Neural cell (in vitro differentiated cells): ENCODE results near the gene ZCCHC14. TPM values are rescaled to one million over a fixed set of nuclear protein-coding genes. Genes with fewer than 3 reads are reported as not detected.

ENCODE experiments used
- H2AFZ ChIP-seq: fragments of 200-600, 300-800 bp; sonication (generic), shearing (Covaris generic); 2 replicates; pipeline ENCODE4 v1.6.0; 2014; ENCODE audit warnings: low read depth, mild to moderate bottlenecking, antibody characterized with exemption, low read length, moderate library complexity
- H3F3A ChIP-seq: fragments of 200-600 bp; shearing (Covaris generic); 2 replicates; pipeline ENCODE4 v1.6.1; 2016; ENCODE audit warnings: mild to moderate bottlenecking, moderate library complexity, mixed read lengths, antibody characterized with exemption, low read length; ENCODE audit not compliant: insufficient read depth, poor library complexity, severe bottlenecking
- H3K27ac ChIP-seq: fragments of 200-600, 300-800 bp; sonication (generic), shearing (Covaris generic); 2 replicates; pipeline ENCODE4 v1.5.1; 2014; ENCODE audit warnings: mild to moderate bottlenecking, low read length, moderate library complexity
- H3K27me3 ChIP-seq: fragments of 300-800, 200-600 bp; sonication (generic), shearing (Covaris generic); 2 replicates; pipeline ENCODE4 v1.6.0; 2014; ENCODE audit warnings: mild to moderate bottlenecking, low read depth, low read length, moderate library complexity; ENCODE audit not compliant: insufficient read depth
- H3K36me3 ChIP-seq: fragments of 300-800, 200-600 bp; sonication (generic), shearing (Covaris generic); 2 replicates; pipeline ENCODE4 v1.5.1; 2014; ENCODE audit warnings: mild to moderate bottlenecking, antibody characterized with exemption, low read length, moderate library complexity; ENCODE audit not compliant: insufficient read depth
- H3K4me2 ChIP-seq: fragments of 300-800, 200-600 bp; sonication (generic), shearing (Covaris generic); 2 replicates; pipeline ENCODE4 v1.6.0; 2014; ENCODE audit warnings: mild to moderate bottlenecking, low read length
- H3K4me3 ChIP-seq: fragments of 300-800, 200-600 bp; sonication (generic), shearing (Covaris generic); 2 replicates; pipeline ENCODE4 v1.5.1; 2014; ENCODE audit warnings: mild to moderate bottlenecking, low read length, moderate library complexity
- H3K79me2 ChIP-seq: fragments of 200-600 bp; shearing (Covaris generic); replicated peaks from 2 replicates; pipeline ENCODE4 v1.6.0; 2014; ENCODE audit warnings: mild to moderate bottlenecking, low read length, moderate library complexity; ENCODE audit not compliant: insufficient read depth
- H3K9ac ChIP-seq: fragments of 300-800, 200-600 bp; sonication (generic), shearing (Covaris generic); 2 replicates; pipeline ENCODE4 v1.6.1; 2016; ENCODE audit warnings: mild to moderate bottlenecking, low read length, mixed read lengths
- H3K9me2 ChIP-seq: fragments of 200-600 bp; shearing (Covaris generic); 2 replicates; pipeline ENCODE4 v1.6.1; 2016; ENCODE audit warnings: mild to moderate bottlenecking, low read length, mixed read lengths; ENCODE audit not compliant: insufficient read depth
- H3K9me3 ChIP-seq: fragments of 200-600, 300-800 bp; sonication (generic), shearing (Covaris generic); 2 replicates; pipeline ENCODE4 v1.6.1; 2016; ENCODE audit warnings: mild to moderate bottlenecking, mixed run types, low read length, moderate library complexity, mixed read lengths
- H4K20me1 ChIP-seq: fragments of 200-600 bp; shearing (Covaris generic); 2 replicates; pipeline ENCODE4 v1.6.1; 2016; ENCODE audit warnings: mild to moderate bottlenecking, mixed run types; ENCODE audit not compliant: insufficient read depth
- EP300 ChIP-seq: fragments of 450-650 bp; conservative IDR thresholded peaks from 2 replicates; pipeline ENCODE4 v1.6.1; 2014; ENCODE audit warnings: antibody characterized with exemption, mild to moderate bottlenecking, moderate library complexity; ENCODE audit not compliant: poor library complexity, severe bottlenecking
- EZH2 ChIP-seq: fragments of 200-600, 300-800 bp; shearing (Covaris generic), sonication (generic); IDR thresholded peaks from 2 replicates; pipeline ENCODE4 v1.6.1; 2014; ENCODE audit warnings: antibody characterized with exemption, low read length, borderline replicate concordance, mild to moderate bottlenecking; ENCODE audit not compliant: insufficient read depth, poor library complexity, severe bottlenecking
- MXI1 ChIP-seq: fragments of 450-650 bp; conservative IDR thresholded peaks from 2 replicates; pipeline ENCODE4 v1.6.1; 2014; ENCODE audit warnings: antibody characterized with exemption, mild to moderate bottlenecking; ENCODE audit not compliant: poor library complexity, severe bottlenecking
- POLR2AphosphoS5 ChIP-seq: IDR thresholded peaks from 2 replicates; pipeline ENCODE4 v1.6.1; 2012
- RAD21 ChIP-seq: fragments of 450-650 bp; conservative IDR thresholded peaks from 2 replicates; pipeline ENCODE4 v1.6.1; 2014; ENCODE audit warnings: antibody characterized with exemption, mild to moderate bottlenecking, moderate library complexity
- SMC3 ChIP-seq: fragments of 450-650 bp; conservative IDR thresholded peaks from 2 replicates; pipeline ENCODE4 v1.6.1; 2014; ENCODE audit warnings: antibody characterized with exemption, mild to moderate bottlenecking, moderate library complexity; ENCODE audit not compliant: poor library complexity
- TAF1 ChIP-seq: IDR thresholded peaks from 2 replicates; pipeline ENCODE4 v1.6.1; 2012; ENCODE audit warnings: low read depth
- polyA plus RNA-seq: library from polyadenylated mRNA; depleted of rRNA; stranded (reverse); fragments of >200 nt; gene quantifications from 2 replicates; pipeline ENCODE4 v1.2.3, GENCODE V29; 2014
- TF ChIP-seq, protein P1 (sequence below): IDR thresholded peaks from 2 replicates; pipeline ENCODE4 v1.6.1; 2012; ENCODE audit warnings: borderline replicate concordance
- TF ChIP-seq, protein P2 (sequence below): fragments of 450-650 bp; IDR thresholded peaks from 2 replicates; pipeline ENCODE4 v1.5.1; 2014; ENCODE audit warnings: antibody characterized with exemption, mild to moderate bottlenecking, moderate library complexity; ENCODE audit not compliant: poor library complexity, severe bottlenecking

ZCCHC14 gene
- polyA plus RNA-seq, 1 donor from 2014 or later, result 22.1 TPM

DNA sequence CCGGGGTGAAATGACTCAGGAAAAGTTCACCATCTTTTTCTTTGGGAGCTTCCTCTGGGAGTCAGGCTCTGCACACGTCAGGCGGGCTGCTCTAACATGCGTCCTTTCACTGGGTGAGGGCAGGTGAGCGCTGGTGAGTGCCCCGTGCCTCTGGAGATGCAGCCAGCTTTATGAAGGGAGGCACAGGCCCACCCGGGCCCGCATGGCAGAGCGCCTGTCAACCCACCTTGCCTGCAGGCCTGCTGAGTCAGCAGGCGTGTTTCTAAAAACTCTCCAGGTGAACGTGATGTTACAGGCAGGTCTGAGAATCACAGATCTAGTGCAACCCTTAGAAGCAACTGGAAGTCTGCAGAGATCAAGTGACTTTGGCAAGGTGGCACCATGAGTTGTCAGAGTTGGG is 82.3 kb downstream of the ZCCHC14 start:
- H2AFZ ChIP-seq, result no peak overlapping the region
- H3K9ac ChIP-seq, result no peak overlapping the region
- no peaks in the 10 kb centered on the region for H3K27me3 ChIP-seq
- no peaks in the 10 kb centered on the region for H3K79me2 ChIP-seq
- no peaks in the 10 kb centered on the region for H3K9me2 ChIP-seq
- no peak overlapping the region for H3K4me3 ChIP-seq
- no peaks in the 10 kb centered on the region for H4K20me1 ChIP-seq
- H3K27ac ChIP-seq, result no peak overlapping the region
- no peak overlapping the region for H3K4me2 ChIP-seq
- peaks cover under 1% of the 10 kb centered on the region for H3K36me3 ChIP-seq
- no peaks in the 10 kb centered on the region for H3K9me3 ChIP-seq
- H3F3A ChIP-seq, result no peaks in the 10 kb centered on the region
- TF ChIP-seq EZH2 (no peak), MXI1 (no peak), TAF1 (no peak), EP300 (no peak), RAD21 (no peak), SMC3 (no peak), POLR2AphosphoS5 (no peak)
- TF ChIP-seq, protein P1, sequence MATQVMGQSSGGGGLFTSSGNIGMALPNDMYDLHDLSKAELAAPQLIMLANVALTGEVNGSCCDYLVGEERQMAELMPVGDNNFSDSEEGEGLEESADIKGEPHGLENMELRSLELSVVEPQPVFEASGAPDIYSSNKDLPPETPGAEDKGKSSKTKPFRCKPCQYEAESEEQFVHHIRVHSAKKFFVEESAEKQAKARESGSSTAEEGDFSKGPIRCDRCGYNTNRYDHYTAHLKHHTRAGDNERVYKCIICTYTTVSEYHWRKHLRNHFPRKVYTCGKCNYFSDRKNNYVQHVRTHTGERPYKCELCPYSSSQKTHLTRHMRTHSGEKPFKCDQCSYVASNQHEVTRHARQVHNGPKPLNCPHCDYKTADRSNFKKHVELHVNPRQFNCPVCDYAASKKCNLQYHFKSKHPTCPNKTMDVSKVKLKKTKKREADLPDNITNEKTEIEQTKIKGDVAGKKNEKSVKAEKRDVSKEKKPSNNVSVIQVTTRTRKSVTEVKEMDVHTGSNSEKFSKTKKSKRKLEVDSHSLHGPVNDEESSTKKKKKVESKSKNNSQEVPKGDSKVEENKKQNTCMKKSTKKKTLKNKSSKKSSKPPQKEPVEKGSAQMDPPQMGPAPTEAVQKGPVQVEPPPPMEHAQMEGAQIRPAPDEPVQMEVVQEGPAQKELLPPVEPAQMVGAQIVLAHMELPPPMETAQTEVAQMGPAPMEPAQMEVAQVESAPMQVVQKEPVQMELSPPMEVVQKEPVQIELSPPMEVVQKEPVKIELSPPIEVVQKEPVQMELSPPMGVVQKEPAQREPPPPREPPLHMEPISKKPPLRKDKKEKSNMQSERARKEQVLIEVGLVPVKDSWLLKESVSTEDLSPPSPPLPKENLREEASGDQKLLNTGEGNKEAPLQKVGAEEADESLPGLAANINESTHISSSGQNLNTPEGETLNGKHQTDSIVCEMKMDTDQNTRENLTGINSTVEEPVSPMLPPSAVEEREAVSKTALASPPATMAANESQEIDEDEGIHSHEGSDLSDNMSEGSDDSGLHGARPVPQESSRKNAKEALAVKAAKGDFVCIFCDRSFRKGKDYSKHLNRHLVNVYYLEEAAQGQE, result no peak
- TF ChIP-seq, protein P2, sequence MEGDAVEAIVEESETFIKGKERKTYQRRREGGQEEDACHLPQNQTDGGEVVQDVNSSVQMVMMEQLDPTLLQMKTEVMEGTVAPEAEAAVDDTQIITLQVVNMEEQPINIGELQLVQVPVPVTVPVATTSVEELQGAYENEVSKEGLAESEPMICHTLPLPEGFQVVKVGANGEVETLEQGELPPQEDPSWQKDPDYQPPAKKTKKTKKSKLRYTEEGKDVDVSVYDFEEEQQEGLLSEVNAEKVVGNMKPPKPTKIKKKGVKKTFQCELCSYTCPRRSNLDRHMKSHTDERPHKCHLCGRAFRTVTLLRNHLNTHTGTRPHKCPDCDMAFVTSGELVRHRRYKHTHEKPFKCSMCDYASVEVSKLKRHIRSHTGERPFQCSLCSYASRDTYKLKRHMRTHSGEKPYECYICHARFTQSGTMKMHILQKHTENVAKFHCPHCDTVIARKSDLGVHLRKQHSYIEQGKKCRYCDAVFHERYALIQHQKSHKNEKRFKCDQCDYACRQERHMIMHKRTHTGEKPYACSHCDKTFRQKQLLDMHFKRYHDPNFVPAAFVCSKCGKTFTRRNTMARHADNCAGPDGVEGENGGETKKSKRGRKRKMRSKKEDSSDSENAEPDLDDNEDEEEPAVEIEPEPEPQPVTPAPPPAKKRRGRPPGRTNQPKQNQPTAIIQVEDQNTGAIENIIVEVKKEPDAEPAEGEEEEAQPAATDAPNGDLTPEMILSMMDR, result no peak

DNA sequence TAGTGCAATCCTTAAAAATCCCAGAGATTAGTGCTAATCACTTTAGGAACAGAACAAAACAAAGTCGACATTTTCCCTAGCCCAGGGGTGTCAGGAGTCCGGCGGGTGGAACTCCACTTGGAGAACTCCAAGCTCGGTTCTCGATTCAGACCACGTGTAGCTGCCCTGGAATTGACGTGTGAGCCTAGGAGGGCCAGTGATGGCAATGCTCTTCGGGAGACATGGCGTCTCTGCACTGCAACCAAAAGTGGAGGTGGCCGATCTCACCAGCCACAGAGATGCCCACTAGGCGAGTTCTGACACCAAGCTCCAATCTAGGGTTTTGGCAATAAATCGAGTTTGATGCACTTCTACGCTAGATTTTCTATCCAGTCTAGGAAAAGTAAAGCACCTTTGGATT is 83.0 kb downstream of the ZCCHC14 start:
- Histone ChIP-seq H3K36me3 (peaks cover 6% of the 10 kb centered on the region), H3K9me3 (no peaks in the 10 kb centered on the region), H4K20me1 (no peaks in the 10 kb centered on the region), H3K9me2 (no peaks in the 10 kb centered on the region), H2AFZ (no peak overlapping the region), H3K4me2 (no peak overlapping the region), H3K27ac (no peak overlapping the region), H3K79me2 (no peaks in the 10 kb centered on the region), H3K27me3 (no peaks in the 10 kb centered on the region), H3K9ac (no peak overlapping the region), H3F3A (no peaks in the 10 kb centered on the region), H3K4me3 (no peak overlapping the region)
- no peak for TF ChIP-seq MXI1
- TF ChIP-seq TAF1, result no peak

DNA sequence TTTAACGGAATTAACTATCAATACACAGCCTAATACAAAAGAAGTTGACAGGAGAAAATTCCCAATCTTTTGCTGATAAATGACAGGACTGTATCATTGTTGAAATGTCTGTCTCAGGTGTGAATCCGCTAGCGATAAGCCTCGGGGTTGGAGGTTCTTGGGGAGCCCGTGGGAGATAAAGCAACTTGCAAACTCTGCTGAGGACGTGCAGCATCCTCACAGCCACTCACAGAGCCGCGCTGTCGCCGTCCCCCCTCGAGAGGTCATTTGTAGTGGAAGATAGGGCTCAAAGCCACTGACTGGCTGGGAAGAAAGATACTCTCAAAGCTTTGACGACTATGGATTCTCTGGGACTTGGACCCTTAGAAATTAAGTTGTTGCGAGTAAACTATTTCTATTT is 83.7 kb downstream of the ZCCHC14 start:
- no peak overlapping the region for H3K9ac ChIP-seq
- H3K9me2 ChIP-seq, result no peaks in the 10 kb centered on the region
- no peaks in the 10 kb centered on the region for H3K9me3 ChIP-seq
- TF ChIP-seq MXI1 (no peak), TAF1 (no peak)
- H3K4me3 ChIP-seq, result no peak overlapping the region
- no peak overlapping the region for H3K27ac ChIP-seq
- H4K20me1 ChIP-seq, result no peaks in the 10 kb centered on the region
- peaks cover 6% of the 10 kb centered on the region for H3K36me3 ChIP-seq
- H3F3A ChIP-seq, result no peaks in the 10 kb centered on the region
- H2AFZ ChIP-seq, result no peak overlapping the region
- H3K27me3 ChIP-seq, result no peaks in the 10 kb centered on the region
- H3K79me2 ChIP-seq, result no peaks in the 10 kb centered on the region
- H3K4me2 ChIP-seq, result no peak overlapping the region
